ENCODE data around the gene CDC14B.

DNA sequence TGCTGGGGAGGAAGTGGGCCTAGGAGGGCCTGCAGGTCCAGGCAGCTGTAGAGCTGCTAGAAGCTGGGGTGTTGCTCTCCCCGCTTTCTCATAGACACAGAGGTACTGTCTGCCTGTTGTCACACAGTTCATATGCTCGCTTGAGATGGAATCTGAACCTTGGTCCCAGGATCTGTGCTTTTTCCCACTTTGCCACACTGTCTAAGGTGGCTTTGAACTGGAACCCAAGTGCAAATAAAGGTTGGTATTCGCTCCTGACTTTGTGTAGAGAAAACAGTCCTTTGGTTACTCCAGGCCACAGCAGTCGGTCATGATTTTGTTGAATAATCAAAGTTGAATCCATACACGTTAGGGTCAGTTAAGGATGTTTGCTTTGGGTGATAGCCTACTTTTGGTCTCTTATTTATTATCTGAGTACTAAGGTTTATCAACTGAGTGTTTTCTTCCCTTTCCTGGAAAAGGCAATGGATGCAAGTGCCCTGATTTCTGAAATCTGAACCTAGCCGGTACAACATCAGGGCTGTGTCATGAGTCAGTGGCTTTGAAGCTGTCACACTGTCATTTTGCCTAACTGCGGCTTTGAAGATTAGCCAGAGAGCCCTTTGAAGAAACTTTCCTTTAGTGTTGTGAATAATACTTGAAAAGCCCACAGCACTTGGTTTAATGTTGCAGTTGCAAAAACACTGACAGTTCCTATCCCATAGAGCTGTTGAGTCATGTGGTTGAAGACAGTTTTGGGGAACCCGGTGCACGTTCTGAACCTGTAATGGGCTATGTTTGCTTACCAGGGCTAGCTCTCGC lies 128.4 kb downstream of the CDC14B start:
- TF ChIP-seq CTCF (IDR thresholded peaks at IDR 0.05; ENCODE audit: insufficient read depth, low read length, poor library complexity, severe bottlenecking): no peak
- TF ChIP-seq EZH2phosphoT487 (conservative IDR thresholded peaks at IDR 0.05; ENCODE audit: low read length): no peak
